Retinal pigment epithelial cell (primary cell): ENCODE measurements around the gene ANO1.

Experiments used
- DNase-seq: peaks from one replicate; pipeline ENCODE4 v3.0.0-alpha.2; 2010; ENCODE audit warnings: low read depth
- H3K4me3 ChIP-seq: 2 replicates; pipeline ENCODE4 v1.5.1; 2011; ENCODE audit warnings: mild to moderate bottlenecking, low read length, control low read depth, moderate library complexity
- TF ChIP-seq, protein P1 (sequence below): conservative IDR thresholded peaks from 2 replicates; pipeline ENCODE4 v1.5.1; 2011; ENCODE audit warnings: low read depth, low read length, control low read depth, inconsistent platforms

ANO1 gene

GRCh38 chr11:70185348-70186055 lies 107.4 kb downstream of the ANO1 start:
- TF ChIP-seq, protein P1, sequence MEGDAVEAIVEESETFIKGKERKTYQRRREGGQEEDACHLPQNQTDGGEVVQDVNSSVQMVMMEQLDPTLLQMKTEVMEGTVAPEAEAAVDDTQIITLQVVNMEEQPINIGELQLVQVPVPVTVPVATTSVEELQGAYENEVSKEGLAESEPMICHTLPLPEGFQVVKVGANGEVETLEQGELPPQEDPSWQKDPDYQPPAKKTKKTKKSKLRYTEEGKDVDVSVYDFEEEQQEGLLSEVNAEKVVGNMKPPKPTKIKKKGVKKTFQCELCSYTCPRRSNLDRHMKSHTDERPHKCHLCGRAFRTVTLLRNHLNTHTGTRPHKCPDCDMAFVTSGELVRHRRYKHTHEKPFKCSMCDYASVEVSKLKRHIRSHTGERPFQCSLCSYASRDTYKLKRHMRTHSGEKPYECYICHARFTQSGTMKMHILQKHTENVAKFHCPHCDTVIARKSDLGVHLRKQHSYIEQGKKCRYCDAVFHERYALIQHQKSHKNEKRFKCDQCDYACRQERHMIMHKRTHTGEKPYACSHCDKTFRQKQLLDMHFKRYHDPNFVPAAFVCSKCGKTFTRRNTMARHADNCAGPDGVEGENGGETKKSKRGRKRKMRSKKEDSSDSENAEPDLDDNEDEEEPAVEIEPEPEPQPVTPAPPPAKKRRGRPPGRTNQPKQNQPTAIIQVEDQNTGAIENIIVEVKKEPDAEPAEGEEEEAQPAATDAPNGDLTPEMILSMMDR: no peak
- no peak for DNase-seq
- H3K4me3 ChIP-seq: no peak overlapping the region

- no peak for DNase-seq
- H3K4me3 ChIP-seq: no peak overlapping the region
- TF ChIP-seq, protein P1: no peak
Measured at GRCh38 chr11:70186420-70186819, 108.3 kb downstream of the ANO1 start.

DNA sequence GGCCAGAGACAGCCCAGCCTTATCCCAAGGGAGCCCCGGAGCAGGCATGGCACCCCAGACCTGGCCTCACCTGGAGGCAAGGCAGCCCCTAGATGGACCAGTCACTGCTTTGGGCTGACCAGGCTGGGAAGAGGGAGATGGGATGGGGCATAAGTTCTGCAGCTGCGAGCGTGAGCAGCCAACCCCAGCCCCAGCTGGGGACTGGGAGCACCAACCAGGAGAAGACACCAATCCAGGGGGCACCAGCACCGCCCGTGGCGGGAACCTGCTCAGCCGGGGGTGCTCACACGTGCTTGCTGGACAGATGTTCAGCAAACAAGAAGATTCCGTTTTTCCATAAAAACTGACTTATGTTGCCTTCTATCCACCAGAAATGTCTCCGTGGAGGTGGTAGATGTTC lies 108.8 kb downstream of the ANO1 start:
- TF ChIP-seq, protein P1: no peak
- DNase-seq: no peak
- H3K4me3 ChIP-seq: no peak overlapping the region

- H3K4me3 ChIP-seq: no peak overlapping the region
- TF ChIP-seq, protein P1: no peak
- DNase-seq: no peak
Measured at GRCh38 chr11:70187771-70188170, 109.7 kb downstream of the ANO1 start.

DNA sequence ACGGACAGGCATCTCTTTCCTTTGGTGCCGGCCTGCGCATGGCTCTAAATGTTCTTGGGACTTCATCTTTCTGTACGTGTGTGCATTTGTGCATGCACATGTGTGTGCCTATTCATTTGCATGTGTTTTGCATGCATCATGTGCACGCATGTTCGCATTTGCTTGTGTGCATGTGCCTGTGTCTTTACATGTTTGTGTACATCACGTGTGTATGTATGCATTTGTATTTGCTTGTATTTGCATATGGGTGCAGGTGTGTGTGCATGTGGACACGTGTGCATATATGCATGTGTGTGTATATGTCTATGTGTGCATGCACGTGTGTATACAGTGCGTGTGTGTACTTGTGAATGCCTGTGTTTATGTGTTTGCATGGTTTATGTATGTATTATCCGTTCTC lies 111.5 kb downstream of the ANO1 start:
- H3K4me3 ChIP-seq: no peak overlapping the region
- TF ChIP-seq, protein P1: no peak
- DNase-seq: no peak

GRCh38 chr11:70191495-70192140 lies 113.5 kb downstream of the ANO1 start:
- TF ChIP-seq, protein P1: peak; percentile 91
- DNase-seq: no peak

More at GRCh38 chr11:70191495-70192140, 113.5 kb downstream of the ANO1 start:
- no peak overlapping the region for H3K4me3 ChIP-seq
